A172 (cell line): ENCODE measurements around the gene FOXI3. TPM values are rescaled to one million over a fixed set of nuclear protein-coding genes. Genes with fewer than 3 reads are reported as not detected.

Experiments
- DNase-seq: peaks from one replicate; pipeline ENCODE4 v3.0.0-alpha.2; 2015; ENCODE audit warnings: low spot score
- total RNA-seq: library from RNA; depleted of rRNA; stranded (reverse); fragments of >200 nt; shearing (Covaris generic); gene quantifications from 2 replicates; pipeline ENCODE4 v1.2.3, GENCODE V29; 2014; rRNA removed

Gene FOXI3
- not detected in 2 replicates for total RNA-seq

GRCh38 chr2:88452565-88452905 lies at the start of gene FOXI3:
Gene FOXI3 (minus strand): TSS chr2:88452693. CDS start chr2:88452535, 158 bp downstream.
- DNase-seq, result no peak

GRCh38 chr2:88500691-88501090 lies 48.2 kb upstream of the FOXI3 start:
- no peak for DNase-seq

GRCh38 chr2:88499204-88499603 lies 46.7 kb upstream of the FOXI3 start:
- no peak for DNase-seq

GRCh38 chr2:88493481-88493880 lies 41.0 kb upstream of the FOXI3 start:
- DNase-seq, result no peak

- no peak for DNase-seq
Observed at GRCh38 chr2:88492002-88492401, 39.5 kb upstream of the FOXI3 start.

- DNase-seq, result no peak
Observed at GRCh38 chr2:88489181-88489580, 36.7 kb upstream of the FOXI3 start.

- no peak for DNase-seq
Observed at GRCh38 chr2:88483200-88483599, 30.7 kb upstream of the FOXI3 start.

GRCh38 chr2:88481691-88482336 lies 29.3 kb upstream of the FOXI3 start:
- peak; percentile 58 for DNase-seq

- no peak for DNase-seq
Observed at GRCh38 chr2:88472811-88473210, 20.3 kb upstream of the FOXI3 start.

- no peak for DNase-seq
Observed at GRCh38 chr2:88471083-88471942, 18.8 kb upstream of the FOXI3 start.

GRCh38 chr2:88469202-88470114 lies 17.0 kb upstream of the FOXI3 start:
- DNase-seq, result no peak

GRCh38 chr2:88464153-88464552 lies 11.7 kb upstream of the FOXI3 start:
- no peak for DNase-seq

- no peak for DNase-seq
Observed at GRCh38 chr2:88458633-88459032, 6.1 kb upstream of the FOXI3 start.

- no peak for DNase-seq
Observed at GRCh38 chr2:88452980-88453582, 588 bp upstream of the FOXI3 start.

- DNase-seq, result no peak
Observed at GRCh38 chr2:88451811-88452564, 505 bp downstream of the FOXI3 start.

GRCh38 chr2:88450925-88451810 lies 1.3 kb downstream of the FOXI3 start:
- no peak for DNase-seq

GRCh38 chr2:88450186-88450585 lies 2.3 kb downstream of the FOXI3 start:
- DNase-seq, result no peak

GRCh38 chr2:88448248-88448647 lies 4.2 kb downstream of the FOXI3 start:
- no peak for DNase-seq

- no peak for DNase-seq
Observed at GRCh38 chr2:88443353-88443938, 9.0 kb downstream of the FOXI3 start.

GRCh38 chr2:88442473-88442872 lies 10.0 kb downstream of the FOXI3 start:
- no peak for DNase-seq
